HG02642 (cell line): ENCODE measurements around the gene OR5B2.
"Not testable (repeated sequence)": the region's sequence is repeated elsewhere in the genome, so short reads cannot be mapped to it uniquely, and the experiment has no call there.

Experiments used
- ATAC-seq: cut with Tn5 transposase; IDR thresholded peaks from one replicate; pipeline ENCODE4 v1.9.1; 2021; ENCODE audit warnings: mild to moderate bottlenecking; ENCODE audit not compliant: unreplicated experiment, poor library complexity

OR5B2 gene

DNA sequence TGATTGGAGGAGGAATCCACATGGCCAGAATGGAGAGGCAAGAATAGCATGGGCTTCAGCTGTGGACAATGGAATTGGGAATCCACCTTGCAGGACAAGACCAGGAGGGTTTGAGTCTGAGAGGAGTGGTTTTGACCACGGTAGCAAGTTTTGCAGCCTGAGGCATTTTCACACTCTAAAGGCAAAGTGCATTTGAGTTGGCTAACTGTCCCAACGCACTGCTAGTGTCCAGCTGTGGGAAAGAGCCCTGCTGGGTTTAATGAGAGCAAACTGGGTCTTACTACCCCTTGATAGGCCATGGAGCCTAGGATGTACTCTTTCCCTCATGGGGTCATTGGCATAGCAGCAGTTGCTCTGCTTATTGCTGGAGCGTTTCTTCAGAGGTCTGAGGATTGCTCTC, at the start of gene OR5B2:
Gene OR5B2 (minus strand): TSS at position 101 of the 400 bp plus-strand sequence. CDS start 4,860 bp downstream, outside the sequence.
- no peak for ATAC-seq

DNA sequence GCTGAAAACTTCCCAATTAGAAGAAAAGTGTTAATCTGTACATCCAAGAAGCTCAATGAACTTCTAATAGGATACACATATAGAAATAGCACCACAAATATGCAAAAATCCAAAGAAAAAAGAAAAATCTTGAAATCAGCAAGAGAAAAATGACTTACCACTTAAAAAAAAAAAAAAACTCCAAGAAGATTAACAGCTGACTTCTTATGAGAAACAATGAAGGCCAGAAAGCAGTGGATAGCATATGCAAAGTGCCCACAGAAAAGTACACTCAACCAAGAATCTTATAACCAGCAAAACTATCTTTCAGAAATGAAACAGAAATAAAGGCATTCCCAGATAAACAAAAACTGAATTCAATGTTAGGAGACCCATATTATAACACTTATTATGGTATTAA, 44.0 kb upstream of the OR5B2 start:
- no peak for ATAC-seq

DNA sequence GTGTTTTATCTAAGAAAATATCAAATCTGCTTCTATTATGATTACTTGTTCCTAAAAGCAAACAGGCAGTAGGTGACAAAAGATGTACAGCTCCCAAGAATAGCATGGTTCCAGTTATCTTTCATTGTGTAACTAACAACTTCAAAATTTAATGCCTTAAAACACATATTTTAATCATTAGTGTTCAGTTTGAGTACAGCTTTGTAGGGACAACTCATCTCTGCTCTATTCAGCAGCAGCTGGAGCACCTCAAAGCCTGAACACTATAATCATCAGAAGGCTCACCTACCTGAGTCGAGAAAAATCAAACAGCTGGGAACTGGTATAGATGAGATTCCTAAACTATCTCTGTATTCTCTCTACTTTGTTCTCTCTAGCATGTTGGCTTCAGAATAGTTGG, 38.4 kb upstream of the OR5B2 start:
- ATAC-seq: no peak

DNA sequence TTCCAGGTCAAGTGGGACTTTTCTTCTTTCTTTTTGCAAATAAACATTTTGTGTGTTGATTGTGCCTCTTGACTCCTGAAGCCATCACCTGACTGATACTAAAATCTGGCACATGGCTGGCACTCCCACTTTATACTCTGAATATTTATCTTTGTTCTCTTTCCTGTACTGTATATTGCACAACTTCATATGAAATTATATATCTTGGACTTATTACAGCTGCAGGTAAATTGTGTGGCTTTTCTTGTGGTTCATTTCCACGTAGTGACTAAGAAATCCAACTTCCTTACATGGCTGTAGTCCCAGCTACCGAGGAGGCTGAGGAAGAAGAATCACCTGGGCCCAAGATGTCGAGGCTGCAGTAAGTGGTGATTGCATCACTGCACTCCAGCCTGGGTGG, 37.8 kb upstream of the OR5B2 start:
- ATAC-seq: no peak

DNA sequence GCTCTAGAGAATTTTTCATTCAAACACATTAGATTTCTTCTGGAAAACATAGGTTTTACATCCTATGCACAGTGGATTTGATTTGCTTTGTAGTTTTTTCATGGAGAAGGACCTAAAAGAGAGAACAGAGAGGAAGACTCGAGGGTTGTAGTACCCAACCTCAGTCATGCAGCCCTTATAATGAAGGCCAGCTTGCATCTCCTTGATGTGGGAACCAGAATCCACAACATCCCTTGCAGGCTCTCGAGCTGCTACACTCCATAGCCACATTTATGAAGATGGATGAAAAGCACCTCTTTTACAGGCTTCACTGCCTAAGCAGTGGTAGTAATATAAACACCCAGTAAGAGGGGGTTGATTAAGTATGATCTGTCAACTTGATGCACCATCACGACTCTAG, 23.7 kb upstream of the OR5B2 start:
- no peak for ATAC-seq

DNA sequence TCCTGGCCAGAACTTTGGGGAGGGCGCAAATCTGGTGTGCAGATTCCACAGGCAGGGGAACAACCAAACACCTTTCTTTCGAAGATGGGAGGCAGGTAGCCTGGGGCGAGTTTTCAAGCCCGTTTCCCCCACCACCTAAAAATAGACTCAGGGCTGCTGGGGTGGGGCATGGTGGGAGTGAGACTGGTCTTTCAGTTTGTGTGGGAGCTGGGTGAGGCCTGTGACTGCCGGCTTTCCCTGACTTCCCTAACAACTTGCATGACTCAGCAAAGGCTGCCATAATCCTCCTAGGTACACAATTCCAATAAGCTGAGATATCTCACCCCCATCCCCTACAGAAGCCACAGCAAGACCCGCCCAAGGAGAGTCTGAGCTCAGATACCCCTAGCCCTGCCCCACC, 18.4 kb upstream of the OR5B2 start:
- ATAC-seq: no peak

DNA sequence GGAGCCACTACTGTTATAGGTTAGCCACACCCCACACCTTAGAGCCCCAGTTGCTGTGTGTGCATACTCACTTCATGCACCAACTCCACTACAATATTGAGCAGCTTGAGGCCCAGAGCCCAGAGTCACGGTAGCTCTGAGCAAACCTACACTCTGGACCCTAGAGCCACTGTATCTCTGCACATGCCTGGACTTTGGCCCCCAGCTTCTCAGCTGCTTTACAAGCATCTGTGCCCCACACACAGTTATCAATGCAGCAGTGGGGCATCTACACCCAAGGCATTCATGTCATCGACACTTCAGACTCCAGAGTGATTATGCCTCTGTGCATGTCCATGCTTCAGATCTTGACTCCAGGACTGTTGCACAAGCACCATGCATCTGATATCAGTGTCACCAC, 16.4 kb upstream of the OR5B2 start:
- ATAC-seq: no peak

DNA sequence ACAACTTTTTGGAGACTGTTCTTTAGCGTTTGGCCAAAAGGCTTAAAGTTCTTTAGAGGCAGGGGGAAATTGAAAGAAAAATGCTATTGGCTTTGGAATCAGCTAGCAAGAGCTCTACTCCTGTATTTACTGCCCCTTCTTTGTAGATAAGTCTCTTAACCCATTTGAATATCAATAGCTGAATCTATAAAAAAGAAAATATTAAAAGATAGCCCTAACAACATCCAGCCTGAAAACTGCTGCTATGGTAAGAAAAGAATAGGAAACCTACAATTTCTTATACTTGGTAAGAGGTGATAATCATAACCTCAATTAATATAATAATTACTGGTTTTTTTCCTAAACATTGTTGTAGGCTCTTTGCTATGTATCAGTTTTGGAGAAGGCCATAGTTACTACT, 14.2 kb upstream of the OR5B2 start, which contains the start of gene OR5B12:
Gene OR5B12 (minus strand): TSS at position 101 of the 400 bp plus-strand sequence. CDS start 2,085 bp downstream, outside the sequence.
- no peak for ATAC-seq

DNA sequence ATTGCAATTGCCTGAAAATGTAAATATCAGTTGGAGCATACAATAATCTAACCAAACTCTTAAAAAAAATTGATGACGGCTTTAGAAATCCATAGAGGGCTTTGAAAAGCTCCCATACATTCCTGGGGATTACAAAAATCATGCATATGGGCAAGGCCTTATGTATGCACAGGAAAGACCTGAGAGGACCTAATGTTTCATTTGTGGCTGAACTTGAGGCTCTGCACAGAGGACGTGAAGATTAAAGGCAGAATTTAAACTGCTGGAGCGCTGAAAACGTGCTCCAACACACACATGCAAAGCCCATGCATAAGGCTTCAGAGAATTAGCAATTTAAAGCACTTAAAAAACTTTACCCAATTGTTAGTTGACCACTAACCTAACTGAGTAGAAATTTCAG, 10.6 kb upstream of the OR5B2 start:
- ATAC-seq: no peak

DNA sequence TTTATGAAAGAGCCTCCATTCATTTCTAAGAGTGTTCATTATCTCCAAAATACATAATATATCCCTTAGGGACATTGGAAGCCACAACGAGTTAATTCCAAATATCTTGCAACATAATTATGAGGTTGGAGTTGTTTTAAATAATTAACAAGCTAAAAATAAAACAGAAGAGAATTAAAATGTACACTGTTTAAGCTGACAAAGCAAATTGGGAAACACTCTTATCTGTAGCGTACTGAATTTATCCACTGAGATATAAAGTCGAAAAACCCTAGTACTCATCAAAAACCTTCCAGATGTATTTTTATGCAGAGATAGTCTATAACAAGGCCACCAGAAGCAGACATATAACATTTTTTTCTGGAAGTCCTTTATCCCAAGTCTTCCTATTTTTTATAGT, 6.3 kb upstream of the OR5B2 start:
- no peak for ATAC-seq

DNA sequence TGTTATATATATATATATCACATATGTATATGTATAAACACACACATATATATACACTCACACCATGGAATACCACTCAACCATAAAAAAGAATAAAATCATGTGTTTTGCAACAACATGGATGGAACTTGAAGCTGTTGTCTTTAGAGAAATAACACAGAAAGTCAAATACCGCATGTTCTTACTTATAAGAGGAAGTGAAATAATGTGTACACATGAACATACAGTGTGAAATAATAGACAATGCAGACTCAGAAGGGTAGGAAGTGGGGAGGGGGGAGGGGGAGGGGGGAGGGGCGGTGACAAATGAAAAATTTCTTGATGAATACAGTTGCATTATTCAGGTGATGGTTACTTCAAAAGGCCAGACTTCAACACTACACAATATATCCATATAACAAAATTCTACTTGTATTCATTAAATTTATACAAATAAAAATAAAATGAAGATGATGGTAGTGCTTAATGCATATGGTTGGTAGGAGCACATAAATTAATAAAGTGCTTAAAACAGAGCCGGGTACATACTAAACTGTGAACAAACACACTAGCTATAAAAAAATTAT, 5.8 kb upstream of the OR5B2 start:
- no peak for ATAC-seq

DNA sequence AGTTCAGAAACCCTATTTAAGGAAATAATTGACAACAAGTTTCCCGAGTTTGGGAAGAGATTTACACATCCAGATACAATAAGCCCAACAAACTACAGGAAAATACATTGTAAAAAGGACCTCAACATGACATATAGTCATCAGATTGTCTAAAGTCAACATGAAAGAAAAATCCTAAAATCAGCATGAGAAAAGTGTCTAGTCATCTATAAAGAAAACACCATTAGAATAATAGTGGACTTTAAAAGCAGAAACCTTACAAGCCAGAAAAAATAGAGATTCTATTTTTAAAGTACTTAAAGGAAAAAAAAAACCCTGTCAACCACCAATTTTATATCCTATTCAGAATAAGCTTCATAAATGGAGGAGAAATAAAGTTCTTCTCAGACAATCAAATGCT, 1.4 kb upstream of the OR5B2 start:
- ATAC-seq: no peak

DNA sequence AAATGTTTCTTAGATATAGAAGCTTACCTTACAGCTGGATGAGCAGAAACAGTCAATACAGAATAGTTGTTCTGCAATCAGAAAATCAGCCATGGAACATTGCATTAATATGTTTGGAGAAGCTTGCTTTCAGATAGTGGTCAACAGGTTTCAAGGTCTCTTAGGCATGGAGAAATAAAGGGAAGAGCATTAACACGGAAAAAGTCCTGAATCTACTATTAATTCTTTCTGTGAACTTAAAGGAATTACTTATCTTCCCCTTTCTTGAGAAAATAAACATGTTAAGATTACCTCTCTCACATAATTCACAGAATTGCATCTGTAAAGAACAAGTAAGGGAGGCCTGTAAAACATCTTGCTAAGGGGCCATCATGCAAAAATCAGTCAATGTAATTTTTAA, 21.1 kb downstream of the OR5B2 start, which contains the start of gene OR5B3:
Gene OR5B3 (minus strand): TSS at position 101 of the 400 bp plus-strand sequence. CDS start 3,465 bp downstream, outside the sequence.
- ATAC-seq: no peak

DNA sequence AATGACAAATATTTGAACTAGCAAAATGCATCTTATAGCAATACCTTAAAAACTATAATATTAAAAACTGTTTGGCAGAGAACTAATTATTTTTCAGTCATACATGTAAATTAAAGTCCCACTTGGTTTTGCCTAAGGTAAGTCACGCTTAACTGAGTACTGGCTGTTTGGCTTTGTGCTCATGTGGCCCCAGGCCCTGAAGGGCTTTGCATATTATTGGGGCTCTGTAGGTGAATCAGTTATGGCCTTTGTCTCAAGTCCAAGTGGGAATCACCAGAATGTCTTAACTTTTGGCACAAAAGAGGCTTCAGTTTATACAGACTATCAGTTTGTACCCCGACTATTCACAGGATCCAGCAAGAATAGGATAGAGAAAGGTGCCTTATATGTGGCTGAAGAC, 28.3 kb downstream of the OR5B2 start:
- not testable (repeated sequence) for ATAC-seq

DNA sequence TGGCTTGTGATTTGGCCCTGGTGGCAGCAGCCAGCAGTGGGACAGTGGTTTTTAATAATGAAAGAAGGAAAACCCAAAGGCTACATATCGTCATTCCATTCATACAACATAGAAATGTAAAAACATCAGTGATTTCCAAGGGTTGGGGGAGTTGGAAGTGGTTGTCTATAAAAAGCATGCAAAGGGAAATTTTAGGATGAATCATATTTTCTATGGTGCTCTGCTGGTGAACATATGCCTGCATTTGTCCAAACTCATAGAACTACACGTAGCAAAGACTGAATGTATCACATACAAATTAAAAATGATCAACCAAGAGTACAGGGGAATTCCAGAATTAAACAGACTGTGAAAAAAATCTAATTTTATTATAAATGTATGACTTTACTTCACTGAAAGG, 32.3 kb downstream of the OR5B2 start:
- ATAC-seq: no peak

DNA sequence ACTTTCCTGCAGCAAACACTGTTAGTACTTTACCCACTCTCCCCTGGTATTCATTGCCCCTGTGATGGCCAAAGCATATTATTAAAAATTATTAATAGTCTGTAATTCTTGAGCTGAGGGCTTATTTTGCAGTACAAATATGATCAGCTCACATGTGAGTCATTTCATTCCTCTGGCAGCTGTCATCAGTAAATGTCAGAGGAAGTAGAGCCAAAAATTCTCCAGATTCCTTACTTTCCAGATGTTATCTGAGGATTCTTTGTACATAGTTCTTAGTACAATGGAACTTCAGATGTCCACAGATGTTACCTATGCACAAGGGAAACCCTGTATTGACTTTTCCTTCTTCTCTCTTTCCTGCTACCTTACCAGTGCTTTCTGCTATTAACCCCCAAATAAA, 33.7 kb downstream of the OR5B2 start:
- no peak for ATAC-seq

DNA sequence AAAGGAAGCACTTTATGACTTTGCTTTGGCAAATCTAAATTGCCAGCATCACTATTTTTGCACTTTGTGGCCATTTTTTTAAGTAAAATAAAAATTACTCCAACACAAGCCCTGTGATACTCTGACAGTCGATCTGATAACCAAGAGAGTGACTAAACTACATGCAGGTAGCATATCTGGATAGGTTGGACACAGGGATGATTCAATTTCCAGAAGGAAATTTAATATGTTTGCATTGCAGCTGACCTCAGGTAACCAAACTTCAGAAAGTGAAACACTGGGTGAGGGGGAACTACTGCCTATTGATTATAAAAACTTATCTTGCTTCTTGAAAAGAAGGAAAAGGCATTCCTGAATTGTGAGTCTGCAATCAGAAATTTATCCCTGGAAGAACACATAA, 35.2 kb downstream of the OR5B2 start:
- ATAC-seq: no peak

DNA sequence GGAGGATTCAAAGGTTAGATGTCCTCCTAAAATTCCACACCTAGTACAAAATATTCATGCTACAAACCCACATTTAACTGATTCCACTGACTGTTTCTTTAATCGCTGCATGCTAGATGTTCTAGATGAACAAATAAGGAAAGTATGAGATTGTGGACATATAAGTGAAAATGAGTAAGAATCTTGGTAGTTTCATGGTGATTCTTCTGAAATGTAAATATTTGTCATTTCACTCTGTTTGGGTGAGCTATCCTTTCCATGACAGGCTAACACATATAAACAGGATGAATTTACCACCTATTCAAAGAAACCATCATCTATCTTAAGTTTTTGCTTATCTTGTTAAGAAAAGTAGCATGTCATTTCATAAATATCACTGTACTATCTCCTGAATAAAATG, 36.0 kb downstream of the OR5B2 start:
- no peak for ATAC-seq

DNA sequence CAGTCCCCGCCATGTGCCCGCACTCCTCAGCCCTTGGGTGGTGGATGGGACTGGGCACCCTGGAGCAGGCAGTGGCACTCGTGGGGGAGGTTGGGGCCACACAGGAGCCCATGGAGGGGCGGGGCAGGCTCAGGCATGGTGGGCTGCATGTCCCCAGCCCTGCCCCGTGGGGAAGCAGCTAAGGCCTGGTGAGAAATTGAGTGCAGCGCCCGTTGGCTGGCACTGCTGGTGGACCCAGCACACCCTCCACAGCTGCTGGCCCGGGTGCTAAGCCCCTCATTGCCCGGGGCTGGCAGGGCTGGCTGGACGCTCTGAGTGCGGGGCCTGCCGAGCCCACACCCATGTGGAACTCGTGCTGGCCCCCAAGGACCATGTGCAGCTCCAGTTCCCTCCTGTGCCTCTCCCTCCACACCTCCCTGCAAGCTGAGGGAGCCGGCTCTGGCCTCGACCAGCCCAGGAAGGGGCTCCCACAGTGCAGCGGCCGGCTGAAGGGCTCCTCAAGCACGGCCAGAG, 37.3 kb downstream of the OR5B2 start:
- no peak for ATAC-seq
